Fibroblast of skin of right biceps (primary cell): ENCODE measurements around the gene LRRC52.
"Not testable (repeated sequence)": the region's sequence is repeated elsewhere in the genome, so short reads cannot be mapped to it uniquely, and the experiment has no call there.

Source experiments
- DNase-seq: peaks from one replicate; pipeline ENCODE4 v3.0.0-alpha.2; 2013

LRRC52 gene

GRCh38 chr1:165591391-165591790 lies 47.6 kb downstream of the LRRC52 start:
- not testable (repeated sequence) for DNase-seq

- peak; percentile 72 for DNase-seq
Observed at GRCh38 chr1:165592945-165593823, 49.4 kb downstream of the LRRC52 start.

DNA sequence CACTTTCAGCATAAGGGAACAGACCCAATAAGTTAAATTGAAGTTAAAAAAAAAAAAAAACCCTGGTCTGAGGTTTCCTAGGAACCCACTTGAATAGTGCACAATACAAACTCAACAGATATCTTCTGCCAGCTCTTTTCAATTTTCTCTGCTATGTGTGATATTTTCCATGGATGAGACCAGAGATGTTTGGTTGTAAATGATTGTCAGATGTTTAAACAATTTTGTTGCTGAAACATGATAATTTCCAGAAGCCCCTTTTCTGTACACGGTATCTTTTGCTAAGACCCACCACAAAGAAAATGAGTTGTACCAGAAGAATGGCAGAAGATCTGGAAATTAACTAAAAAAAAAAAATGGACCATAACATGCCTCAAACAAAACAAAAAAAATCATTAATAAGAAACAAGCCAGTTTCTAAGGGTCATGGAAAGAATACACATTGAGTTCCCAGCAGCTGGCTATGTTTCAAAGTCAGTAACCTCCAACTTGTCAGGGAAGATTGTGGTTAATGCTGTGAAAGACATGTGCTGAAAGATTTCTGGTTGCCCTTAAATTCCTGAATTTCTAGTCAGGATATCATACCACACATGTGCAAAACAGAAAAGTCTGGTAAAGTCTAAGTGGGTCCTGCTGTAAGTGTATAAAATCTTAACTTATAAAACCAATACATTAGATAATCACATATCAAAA lies 51.6 kb downstream of the LRRC52 start:
- DNase-seq = peak; percentile 93

DNA sequence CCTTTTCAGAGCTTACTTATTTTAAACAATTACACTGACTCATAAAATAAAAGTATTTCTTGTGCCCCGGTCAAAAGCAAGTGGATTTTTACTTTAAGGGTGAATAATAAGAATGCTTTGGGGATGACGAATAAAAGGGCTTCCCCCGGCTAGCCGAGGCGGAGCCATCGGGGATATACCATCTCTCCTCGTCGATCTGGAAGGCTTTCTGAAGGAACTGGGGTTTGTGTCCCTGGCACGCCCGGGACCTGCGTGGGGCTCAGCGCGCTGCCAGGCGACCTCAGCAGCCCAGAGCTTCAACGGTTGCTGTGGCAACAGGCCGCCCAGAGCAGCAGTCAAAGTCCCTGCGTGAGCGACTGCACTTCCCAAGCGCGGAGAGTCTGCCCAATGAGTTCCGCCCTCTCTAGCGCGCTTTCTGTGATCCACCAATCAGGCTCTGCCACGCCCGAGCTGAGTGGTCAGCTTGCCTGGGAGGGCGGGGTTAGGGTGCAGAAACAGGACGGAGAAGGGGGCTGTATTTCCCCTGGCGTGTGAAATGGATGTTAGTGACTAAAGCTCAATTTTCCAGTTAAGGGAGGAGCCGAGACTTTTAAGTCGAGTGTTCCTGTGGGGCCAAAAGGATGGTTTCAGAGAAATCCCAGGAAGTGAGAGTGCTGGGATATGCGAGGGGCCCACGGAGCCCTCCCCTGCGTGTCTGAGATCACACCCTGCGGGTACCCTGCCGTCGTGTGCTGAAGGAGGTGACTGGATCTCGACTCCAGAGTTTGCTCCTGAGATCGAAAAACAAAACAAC lies 54.3 kb downstream of the LRRC52 start:
- DNase-seq = peak; percentile 98

DNA sequence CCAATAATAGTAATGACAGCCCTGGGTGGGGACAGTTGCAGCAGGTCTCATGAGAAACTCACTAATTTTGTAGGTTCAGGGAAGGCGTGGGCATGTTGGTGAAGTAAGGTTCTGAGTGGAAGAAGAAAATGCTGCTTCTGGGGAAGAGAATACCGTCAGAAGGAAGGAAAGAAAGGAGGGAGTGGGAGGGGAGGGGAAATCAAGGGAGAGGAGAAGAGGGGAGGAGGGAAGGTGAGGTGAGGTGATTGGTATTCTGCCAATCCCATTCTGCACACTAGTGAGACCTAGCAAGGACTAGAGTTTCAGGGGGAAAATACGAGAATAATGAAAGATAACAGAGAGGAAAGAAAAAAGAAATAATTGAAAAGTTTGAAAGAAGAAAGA lies 54.9 kb downstream of the LRRC52 start:
- no peak for DNase-seq

DNA sequence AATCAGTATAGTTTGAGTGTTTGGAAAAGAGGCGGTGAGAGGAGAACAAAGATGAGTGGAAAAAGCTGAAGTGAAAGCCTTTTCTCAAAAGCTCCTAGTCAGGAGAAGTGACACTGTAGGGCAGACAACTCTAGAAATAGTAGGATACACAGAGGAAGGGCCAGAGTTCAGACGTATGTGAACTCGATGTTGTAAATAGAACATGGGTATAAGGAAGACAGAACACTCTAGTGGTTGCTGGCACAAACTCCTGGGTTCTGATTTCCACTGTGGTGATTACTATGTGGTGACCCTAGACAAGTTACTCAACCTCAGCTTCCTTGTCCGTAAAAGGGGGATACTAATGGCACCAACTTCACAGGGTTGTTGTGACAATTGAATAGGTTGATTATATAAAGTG lies 57.0 kb downstream of the LRRC52 start:
- DNase-seq = no peak

DNA sequence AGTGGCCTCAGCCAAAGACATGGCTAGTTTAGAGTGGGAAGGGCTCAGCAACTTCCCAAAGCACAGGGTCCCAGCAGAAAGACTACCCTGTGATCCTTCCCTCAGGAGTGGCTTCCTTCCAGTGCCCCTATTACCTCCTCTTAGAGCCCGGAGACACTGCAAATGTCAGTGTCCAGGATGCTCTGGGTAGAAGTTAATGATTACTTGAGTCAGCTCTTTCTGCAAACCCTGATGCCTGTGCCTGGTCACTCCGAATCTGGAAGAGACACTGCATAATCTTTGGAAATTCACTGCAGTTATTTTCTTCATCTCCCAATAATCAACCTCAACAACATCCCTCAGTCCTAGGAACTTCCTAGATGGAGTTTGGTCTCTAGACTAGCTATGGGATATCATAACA lies 60.0 kb downstream of the LRRC52 start:
- DNase-seq = no peak

DNA sequence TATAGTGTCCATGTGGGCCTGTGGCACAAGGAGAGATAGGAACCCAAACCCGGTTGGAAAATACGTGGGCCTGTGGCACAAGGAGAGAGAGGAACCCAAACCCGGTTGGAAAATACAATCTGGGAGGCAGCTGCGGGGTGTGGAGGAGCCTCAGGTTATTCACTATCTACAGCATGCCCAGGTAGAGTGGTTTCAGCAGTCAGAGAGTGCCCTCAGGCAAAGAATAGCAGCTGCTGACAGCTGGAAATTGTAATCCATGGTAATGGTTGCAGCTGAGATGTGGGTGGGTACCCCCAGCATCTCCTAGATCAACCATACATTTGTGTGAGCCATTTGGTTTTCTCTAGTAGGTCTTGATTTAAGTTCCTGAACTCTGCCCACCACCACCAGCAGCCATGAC lies 61.4 kb downstream of the LRRC52 start:
- no peak for DNase-seq

GRCh38 chr1:165606676-165607075 lies 62.9 kb downstream of the LRRC52 start:
- DNase-seq = not testable (repeated sequence)

- no peak for DNase-seq
Observed at GRCh38 chr1:165610866-165611265, 67.1 kb downstream of the LRRC52 start.

- DNase-seq = no peak
Observed at GRCh38 chr1:165612062-165612461, 68.3 kb downstream of the LRRC52 start.
